GM19452 (cell line): Measurements from ENCODE around the gene SLC25A30.
"Not testable (repeated sequence)": the region's sequence is repeated elsewhere in the genome, so short reads cannot be mapped to it uniquely, and the experiment has no call there.

Experiments used
- ATAC-seq: cut with Tn5 transposase; IDR thresholded peaks from one replicate; pipeline ENCODE4 v1.9.1; 2021; ENCODE audit not compliant: unreplicated experiment

Gene SLC25A30

DNA sequence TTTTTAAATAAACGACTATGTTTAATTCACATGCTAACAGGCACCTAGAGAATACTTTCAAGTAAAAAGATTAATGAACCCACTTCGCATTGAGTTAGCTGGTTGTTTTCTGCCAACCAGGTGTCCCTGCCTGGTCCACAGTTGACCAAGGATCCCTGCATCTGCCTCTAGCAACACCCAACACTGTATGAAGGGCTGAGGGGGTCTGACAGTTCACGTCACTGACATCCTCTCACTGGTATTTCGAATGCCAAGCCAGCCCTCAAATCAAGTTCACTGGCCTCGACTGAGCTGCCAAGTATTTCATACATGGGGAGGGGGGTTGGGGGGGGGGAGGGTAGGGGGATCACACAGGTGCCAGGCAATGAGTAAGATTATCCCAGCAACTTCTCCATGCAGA is 25.4 kb downstream of the SLC25A30 start:
- no peak for ATAC-seq

DNA sequence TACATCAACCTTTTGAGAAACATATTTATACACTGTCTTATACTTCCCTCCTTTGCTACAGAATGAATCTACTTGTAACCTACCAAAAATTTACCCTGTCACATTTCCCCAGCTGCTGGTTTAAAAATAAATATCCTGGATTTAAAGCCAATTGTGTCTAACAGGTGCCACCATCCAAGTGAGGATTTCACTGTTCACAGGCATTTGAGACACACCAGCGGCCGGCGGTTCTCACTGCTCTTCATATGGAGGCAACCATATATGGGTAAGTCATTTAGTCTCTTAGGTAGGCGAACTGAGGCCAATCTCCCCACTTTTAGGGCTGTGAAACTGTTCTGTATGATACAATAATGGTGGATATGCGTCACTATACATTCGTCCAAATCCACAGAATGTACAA is 26.2 kb downstream of the SLC25A30 start:
- no peak for ATAC-seq

DNA sequence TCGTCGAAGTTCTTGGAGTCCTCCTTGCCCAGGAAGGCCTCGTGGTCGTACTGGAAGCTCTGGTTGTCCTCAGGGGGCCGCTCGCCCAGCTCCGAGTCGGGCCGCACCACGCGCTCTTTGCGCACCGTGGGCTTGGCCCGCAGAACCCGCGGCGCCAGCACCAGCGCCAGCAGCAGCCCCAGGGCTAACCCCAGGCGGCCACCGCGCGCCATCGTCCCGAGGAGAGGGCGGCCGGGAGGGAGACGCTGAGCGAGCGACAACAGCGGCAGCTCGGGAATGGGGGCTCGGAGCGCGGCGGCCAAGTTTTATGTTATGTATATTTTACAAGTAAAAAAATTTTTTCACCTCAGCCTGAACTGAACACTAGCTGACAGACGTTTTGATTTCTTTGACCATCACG is 27.0 kb downstream of the SLC25A30 start:
- ATAC-seq, result not testable (repeated sequence)

DNA sequence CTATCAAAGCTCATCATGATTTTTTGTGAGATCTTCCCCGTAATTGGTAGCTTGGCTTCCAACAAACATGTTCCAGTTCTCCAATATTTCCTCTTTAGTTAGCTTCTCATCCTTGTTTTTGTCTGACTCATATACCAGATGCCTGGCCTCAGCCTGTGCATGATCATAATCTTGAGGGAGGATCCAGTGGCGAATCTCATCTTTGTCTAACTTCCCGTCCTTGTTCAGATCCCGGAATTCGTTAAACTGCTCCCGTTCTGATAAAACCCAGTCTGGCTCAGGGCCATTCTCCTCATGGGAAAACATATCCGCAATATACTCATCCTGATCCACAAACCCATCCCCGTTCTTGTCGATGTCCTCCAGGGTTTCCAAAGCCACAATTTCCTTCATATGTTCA is 27.8 kb downstream of the SLC25A30 start:
- ATAC-seq, result not testable (repeated sequence)

DNA sequence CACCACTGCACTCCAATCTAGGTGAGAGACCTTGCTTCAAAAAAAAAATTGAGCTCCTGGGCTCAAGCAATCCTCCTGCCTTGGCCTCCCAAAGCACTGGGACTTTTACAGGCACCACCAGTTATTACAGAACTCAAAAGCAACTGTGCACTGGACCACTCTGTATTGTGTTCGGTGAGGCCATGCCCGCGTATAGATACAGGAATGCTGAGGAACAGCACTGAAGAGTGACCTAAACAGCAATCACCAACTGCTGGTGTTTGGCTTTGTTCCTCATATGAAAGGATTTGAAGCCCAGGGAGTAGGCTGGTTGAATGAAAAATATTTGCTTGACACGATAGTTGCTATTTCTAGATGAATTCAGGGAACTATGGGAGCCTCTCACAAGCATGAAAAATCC is 29.5 kb downstream of the SLC25A30 start:
- ATAC-seq, result no peak

DNA sequence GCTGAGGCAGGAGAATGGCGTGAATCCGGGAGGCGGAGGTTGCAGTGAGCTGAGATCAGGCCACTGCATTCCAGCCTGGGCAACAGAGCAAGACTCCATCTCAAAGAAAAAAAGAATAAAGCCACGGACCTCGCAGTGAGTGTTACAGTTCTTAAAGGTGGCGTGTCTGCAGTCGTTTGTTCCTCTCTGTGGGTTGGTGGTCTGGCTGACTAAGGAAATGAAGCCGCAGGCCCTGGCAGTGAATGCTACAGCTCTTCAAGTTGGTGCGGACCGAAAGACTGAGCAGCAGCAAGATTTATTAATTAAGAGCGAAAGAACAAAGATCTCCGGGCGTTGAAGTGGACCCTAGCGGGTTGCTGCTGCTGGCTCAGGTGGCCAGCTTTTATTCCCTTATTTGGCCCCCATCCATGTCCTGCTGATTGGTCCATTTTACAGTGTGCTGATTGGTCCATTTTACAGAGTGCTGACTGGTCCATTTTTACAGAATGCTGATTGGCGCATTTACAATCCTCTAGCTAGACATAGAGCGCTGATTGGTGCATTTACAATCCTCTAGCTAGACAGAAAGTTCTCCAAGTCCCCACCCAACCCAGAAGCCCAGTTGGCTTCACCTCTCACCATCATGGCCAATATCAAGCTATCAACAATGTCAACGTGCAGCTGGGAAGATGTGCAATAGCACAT is 31.1 kb downstream of the SLC25A30 start:
- ATAC-seq, result not testable (repeated sequence)

DNA sequence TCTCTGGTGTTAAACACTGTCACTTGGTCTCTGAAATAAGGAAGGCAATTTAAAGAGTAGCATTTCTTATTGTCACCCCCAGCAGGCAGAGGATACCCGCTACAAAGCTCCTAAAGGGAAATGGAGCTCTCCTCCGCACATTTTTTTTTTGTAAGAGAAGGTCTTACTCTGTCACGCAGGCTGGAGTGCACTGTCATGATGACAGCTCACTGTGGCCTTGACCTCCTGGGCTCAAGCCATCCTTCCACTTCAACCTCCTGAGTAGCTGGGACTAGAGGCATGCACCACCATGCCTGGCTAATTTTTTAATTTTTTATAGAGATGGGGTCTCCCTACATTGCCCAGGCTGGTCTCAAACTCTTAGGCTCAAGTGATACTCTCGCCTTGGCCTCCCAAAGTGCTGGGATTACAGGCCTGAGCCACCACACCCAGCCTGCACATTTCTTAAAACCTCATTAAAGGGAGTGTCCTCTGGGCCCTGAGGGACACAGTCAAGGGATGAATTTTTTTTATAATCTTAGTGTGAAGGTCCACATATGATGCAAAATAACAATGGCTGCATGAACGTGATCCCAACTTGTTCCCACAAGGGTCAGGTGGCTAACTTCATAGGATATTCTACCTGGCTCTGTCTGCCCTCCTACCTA is 32.1 kb downstream of the SLC25A30 start:
- ATAC-seq, result no peak

DNA sequence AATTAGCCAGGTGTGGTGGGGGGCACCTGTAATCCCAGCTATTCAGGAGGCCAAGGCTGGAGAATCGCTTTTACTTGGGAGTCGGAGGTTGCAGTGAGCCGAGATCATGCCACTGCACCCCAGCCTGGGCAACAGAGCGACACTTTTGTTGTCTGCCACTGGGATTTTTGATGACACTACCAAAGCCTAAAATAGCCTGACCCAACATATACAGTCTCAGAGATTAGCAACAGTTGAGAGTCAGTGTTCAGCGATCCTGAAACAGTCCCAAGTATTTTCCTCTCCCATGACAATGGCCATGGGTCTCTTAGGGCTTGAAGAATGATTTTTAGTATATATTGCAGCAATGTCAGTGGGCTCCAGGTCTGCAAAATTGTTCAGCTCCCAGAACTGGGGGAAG is 32.9 kb downstream of the SLC25A30 start:
- ATAC-seq, result no peak

DNA sequence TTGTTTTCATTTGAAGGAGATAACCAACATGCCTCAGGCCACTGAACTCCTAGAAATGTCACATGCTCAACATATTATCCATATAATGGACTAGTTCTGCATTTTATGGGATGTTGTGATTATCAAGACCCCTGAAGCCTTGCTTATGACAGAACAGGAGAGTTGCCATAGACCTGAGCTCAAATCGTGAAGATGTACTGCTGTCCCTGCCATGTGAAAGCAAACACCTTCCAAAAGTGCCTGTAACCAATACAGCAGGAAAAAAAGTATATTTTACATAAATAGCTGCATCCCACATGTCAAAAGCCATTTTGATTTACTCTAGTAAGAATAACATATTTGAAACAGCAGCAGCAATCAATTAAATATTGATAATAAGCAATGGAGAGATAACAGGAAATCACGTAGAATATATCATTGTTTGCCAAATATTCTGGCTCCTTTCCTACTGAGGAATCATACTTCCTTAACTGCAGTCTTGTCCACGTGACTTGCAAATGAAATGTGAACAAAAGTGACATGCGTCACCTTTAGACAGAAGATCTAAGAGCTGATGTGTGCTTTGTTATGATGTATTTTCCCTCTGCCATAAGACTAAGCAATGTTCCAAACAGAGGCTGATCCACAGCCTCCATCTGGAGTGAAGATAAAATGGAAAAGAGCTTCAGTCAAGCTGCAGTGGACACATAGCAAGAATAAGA is 33.5 kb downstream of the SLC25A30 start:
- no peak for ATAC-seq

DNA sequence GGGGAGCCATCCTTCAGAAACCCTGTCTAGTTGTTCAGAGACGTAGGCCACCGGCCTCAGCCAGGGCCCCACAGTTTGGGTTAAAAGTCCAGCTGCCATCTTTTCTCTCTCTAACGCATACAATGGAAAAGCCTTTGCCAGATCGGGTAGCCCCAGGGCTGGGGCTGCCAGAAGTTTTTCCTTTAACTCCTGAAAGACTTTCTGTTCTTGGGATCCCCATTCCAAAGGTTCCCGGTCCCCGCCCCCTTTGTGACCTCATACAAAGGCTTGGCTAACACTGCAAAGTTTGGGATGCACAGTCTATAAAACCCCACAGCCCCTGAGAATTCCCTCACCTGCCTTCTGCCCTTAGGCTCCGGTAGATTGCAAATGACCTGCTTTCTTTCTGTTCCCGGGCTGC is 35.4 kb downstream of the SLC25A30 start:
- ATAC-seq, result not testable (repeated sequence)

DNA sequence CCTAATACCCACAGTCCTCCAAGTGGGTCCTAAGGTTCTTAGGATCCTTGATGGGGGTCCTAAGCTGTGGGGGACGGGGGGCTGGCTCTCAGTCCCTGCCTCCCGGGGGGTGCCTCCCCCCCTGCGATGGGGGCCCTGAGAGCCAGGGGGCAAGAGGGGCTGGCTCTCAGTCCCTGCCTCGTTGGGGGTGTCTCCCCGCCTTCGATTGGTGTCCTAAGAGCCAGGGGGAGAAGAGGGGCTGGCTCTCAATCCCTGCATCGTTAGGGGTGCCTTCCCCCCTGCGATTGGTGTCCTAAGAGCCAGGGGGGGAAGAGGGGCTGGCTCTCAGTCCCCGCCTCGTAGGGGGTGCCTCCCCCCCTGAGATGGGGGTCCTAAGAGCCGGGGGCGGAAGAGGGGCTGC is 37.0 kb downstream of the SLC25A30 start:
- ATAC-seq, result no peak

DNA sequence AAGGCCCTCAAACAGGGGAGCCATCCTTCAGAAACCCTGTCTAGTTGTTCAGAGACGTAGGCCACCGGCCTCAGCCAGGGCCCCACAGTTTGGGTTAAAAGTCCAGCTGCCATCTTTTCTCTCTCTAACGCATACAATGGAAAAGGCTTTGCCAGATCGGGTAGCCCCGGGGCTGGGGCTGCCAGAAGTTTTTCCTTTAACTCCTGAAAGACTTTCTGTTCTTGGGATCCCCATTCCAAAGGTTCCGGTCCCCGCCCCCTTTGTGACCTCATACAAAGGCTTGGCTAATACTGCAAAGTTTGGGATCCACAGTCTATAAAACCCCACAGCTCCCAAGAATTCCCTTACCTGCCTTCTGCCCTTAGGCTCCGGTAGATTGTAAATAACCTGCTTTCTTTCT is 37.5 kb downstream of the SLC25A30 start:
- not testable (repeated sequence) for ATAC-seq

DNA sequence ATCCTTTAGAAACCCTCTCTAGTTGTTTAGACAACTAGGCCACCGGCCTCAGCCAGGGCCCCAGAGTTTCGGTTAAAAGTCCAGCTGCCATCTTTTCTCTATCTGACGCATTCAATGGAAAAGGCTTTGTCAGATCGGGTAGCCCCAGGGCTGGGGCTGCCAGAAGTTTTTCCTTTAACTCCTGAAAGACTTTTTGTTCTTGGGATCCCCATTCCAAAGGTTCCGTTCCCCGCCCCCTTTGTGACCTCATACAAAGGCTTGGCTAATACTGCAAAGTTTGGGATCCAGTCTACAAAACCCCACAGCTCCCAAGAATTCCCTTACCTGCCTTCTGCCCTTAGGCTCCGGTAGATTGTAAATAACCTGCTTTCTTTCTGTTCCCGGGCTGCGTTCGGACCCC is 38.7 kb downstream of the SLC25A30 start:
- ATAC-seq, result not testable (repeated sequence)

DNA sequence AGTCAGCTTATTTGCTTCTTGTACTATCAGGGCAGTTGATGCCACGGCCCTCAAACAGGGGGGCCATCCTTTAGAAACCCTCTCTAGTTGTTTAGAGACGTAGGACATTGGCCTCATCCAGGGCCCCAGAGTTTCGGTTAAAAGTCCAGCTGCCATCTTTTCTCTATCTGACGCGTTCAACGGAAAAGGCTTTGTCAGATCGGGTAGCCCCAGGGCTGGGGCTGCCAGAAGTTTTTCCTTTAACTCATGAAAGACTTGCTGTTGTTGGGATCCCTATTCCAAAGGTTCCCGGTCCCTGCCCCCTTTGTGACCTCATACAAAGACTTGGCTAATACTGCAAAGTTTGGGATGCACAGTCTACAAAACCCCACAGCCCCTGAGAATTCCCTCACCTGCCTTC is 39.4 kb downstream of the SLC25A30 start:
- ATAC-seq, result not testable (repeated sequence)

DNA sequence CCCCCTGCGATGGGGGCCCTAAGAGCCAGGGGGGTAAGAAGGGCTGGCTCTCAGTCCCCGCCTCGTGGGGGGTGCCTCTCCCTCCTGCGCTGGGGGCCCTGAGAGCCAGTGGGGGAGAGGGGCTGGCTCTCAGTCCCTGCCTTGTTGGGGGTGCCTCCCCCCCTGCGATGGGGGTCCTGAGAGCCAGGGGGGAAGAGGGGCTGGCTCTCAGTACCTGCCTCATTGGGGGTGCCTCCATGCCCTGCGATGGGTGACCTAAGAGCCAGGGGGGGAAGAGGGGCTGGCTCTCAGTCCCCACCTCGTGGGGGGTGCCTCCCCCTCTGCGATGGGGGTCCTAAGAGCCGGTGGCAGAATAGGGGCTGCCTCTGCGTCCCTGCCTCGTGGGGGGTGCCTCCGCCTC is 40.9 kb downstream of the SLC25A30 start:
- not testable (repeated sequence) for ATAC-seq

DNA sequence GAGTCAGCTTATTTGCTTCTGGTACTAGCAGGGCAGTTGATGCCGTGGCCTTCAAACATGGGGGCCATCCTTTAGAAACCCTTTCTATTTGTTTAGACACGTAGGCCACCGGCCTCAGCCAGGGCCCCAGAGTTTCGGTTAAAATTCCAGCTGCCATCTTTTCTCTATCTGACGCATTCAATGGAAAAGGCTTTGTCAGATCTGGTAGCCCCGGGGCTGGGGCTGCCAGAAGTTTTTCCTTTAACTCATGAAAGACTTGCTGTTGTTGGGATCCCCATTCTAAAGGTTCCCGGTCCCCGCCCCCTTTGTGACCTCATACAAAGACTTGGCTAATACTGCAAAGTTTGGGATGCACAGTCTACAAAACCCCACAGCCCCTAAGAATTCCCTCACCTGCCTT is 41.5 kb downstream of the SLC25A30 start:
- not testable (repeated sequence) for ATAC-seq

DNA sequence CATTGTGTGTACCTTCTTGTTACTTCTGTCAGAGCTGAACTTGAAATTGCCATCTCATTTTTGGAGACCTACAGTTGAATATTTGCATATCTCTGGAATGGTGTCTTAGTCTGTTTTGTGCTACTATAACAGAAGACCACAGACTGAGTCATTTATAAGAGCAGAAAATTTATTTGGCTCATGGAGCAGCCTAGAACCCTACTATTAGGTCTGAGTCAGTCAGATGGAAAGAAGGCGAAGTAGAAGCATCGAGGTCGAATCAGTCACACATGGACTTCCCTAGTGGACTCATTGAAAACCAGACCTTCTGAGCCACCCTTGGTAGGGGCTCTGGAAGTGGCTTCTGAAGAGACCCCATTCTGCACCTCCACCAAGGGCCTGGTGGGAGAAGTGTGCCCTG is 43.3 kb downstream of the SLC25A30 start:
- no peak for ATAC-seq

DNA sequence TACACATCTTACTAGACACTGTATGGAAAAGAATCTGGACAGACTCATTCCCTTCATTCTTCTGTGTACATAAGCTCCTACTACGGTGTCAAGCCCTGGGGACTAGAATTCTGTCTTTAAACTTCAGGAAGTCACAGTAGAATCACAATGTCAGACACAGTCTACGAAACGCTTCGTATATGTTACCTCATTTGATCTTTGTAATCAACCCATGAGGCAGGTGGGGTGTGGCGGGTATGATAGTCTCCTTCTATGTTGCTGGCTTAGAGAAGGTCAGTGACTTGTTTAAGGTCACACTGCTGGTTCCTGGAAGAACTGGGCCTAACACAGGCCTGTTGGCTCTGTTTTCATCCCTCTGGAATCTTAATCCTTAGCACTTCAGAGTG is 45.0 kb downstream of the SLC25A30 start:
- no peak for ATAC-seq

DNA sequence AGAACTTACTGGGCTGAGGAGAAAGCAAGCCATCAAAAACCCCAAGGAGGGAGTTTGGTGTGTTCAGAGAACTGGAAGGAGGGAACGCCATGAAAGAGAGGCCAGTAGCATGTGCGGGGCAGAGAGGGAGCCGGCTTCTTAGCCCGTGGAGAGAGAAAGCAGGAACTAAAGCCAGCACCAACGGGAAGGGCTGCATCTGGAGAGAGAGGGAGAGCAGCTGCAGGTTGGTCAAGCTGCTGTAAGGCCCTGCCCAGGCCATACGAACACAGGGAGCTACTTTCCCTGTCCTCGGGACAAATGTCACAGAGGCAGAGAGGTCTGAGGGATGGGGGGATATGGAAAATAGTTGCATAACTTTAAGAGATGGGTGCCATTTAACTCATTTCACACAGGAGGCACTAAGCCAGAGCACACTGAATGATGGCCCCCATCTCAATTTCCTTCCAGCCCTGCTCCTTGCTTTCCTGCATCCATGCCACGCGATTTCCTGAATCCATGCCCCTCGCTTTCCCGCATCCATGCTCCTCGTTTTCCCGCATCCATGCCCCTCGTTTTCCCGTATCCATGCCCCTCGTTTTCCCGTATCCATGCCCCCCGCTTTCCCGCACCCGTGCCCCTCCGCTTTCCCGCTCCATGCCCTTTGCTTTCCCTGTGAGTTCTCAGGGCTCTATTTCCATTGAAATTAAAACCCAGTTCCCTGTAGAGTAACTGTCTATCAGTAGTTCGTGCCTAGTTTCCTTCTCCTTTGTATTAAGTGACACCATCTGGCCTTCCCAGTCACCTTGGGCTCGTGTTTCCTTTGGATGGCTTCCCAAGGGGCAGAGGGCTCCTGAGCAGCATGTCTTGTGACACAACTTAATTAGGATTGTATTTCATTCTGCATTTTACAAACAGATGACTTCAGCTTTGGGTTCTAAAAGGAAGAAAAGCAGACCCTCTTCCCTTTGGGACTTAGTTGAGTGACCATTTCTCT is 45.7 kb downstream of the SLC25A30 start:
- ATAC-seq, result no peak

DNA sequence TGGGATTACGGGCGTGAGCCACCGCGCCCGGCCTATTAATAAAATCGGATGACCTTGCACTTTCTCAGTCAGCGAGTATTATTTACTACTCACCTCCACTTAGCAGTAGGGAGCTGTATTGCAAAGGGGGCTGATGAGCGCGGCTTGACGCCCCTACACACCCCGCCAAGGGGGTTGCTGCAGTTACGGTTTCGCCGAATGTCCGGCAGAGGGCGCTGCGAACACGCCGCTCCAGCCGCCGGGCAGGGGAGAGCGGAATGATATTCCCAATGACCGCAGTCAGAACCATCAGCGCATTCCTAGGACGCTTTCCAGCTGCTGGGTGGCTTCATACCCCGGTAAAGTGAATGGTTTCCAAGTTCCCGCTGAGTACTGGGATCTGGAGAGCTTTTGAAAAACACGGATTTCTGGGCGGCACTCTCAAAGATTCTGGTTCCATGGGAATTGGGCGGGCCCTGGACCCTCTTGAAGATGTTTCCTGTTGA is 47.2 kb downstream of the SLC25A30 start:
- no peak for ATAC-seq

DNA sequence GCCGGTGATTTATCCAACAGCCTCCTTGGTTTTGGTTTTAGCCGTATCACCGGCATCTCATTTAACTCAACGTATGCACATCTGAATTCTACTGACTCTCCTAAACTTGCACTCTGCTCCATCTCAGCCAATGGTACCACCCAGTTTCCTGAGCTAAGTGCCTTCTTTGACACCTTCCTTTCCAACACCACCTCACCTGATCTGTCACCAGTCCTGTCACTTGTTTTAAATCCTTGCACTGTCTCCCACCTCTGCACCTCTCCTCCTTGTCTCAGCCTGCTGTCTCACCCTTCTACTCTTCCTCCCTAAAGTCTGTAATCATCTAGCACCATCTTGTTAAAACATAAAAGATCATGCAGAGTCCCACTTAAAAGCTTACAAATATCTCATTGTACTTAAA is 49.1 kb downstream of the SLC25A30 start:
- ATAC-seq, result no peak
